ENCODE data around the gene TPP2.

The TPP2 gene

GRCh38 chr13:102593466-102593865 is 3.3 kb upstream of the TPP2 start:
- in situ Hi-C loops (cut with HindIII; ENCODE audit: low sequenced_read_pairs), result no loop called here

DNA sequence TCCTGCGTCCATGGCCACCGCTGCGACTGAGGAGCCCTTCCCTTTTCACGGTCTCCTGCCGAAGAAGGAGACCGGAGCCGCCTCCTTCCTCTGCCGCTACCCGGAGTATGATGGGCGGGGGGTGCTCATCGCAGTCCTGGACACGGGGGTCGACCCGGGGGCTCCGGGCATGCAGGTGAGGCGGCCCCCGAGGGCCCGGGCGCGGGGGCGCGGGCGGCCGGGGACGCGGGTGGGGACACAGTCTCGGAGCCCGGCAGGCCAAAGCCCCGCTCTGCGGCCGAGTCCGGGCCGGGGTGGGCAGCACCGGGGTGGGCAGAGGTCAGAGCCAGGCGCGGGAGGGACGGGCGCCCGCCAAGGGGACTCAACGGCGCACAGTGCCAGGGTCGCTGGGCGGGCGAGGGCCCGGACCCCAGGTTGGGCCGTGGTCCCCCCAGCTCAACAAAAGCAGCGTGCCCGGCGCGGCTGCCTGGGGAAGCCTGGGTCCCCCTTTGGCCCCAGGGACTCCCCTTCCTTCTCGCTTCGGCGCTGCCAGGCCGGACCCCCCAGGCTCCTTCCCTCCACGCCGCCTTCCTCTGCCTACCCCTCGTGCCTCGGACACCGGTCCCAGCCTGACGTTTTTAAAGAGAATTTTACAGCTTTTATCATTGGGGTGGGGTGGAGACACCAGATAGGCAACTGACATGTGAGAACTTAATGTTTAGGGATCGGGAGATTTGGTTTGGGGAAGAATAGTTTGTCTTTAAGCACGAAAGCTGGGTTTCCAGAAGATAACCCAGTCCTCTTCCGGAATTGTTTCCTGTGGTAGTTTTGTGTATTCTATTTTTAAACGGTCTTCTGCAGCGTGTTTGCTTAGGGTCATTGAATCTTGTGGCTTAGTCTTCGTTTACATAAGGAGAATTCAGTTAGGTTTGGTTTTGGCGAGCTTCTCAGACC is 509 bp downstream of the TPP2 start:
- in situ Hi-C loops (cut with HindIII; ENCODE audit: low sequenced_read_pairs), result no loop called here

GRCh38 chr13:102598061-102598460 is 1.3 kb downstream of the TPP2 start:
- in situ Hi-C loops (cut with HindIII; ENCODE audit: low sequenced_read_pairs), result no loop called here

GRCh38 chr13:102599426-102600012 is 2.7 kb downstream of the TPP2 start:
- in situ Hi-C loops (cut with HindIII; ENCODE audit: low sequenced_read_pairs), result no loop called here

GRCh38 chr13:102606537-102607309 is 9.9 kb downstream of the TPP2 start:
- in situ Hi-C loops (cut with HindIII; ENCODE audit: low sequenced_read_pairs), result no loop called here

DNA sequence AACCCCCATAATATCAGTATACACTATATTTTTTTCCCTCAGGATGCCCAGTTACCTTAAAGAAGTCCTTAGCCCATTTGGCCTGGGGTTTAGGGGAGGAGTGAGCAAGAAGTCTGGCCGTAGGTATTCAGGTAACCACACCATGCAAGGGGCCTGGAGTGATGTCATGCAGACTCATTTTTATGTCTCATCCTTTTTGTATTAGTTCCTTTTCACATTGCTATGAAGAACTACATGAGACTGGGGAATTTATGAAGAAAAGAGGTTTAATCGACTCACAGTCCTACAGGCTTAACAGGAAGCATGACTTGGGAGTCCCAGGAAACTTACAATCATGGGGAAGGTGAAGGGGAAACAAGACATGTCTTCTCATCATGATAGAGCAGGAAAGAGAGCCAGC is 12.2 kb downstream of the TPP2 start:
- in situ Hi-C loops (cut with HindIII; ENCODE audit: low sequenced_read_pairs), result no loop called here

- in situ Hi-C loops (cut with HindIII; ENCODE audit: low sequenced_read_pairs), result no loop called here
Measured at GRCh38 chr13:102609696-102610095, 12.9 kb downstream of the TPP2 start.

DNA sequence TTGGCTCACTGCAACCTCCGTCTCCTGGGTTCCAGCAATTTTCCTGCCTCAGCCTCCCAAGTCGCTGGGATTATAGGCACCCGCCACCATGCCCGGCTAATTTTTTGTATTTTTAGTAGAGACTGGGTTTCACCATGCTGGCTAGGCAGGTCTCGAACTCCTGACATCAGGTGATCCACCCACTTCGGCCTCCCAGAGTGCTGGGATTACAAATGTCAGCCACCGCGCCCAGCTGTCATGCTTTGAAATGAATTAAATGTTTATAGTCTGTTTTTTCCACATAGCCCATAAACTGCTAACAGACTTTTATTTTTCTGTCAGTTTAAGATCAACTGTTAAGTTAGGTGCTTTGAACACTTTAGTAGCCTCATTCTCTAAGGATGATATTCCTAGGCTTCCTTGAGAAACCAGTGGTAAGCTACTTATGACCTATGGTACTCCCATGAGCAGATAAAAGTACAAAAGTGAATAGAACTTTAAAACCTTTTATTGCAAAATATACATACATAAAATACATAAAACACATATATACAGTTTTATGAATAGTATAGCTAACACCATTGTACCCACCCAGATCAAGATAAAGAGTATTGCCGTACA is 13.6 kb downstream of the TPP2 start:
- in situ Hi-C loops (cut with HindIII; ENCODE audit: low sequenced_read_pairs), result no loop called here

GRCh38 chr13:102617697-102618350 is 21.0 kb downstream of the TPP2 start:
- in situ Hi-C loops (cut with HindIII; ENCODE audit: low sequenced_read_pairs), result no loop called here

- in situ Hi-C loops (cut with HindIII; ENCODE audit: low sequenced_read_pairs), result no loop called here
Measured at GRCh38 chr13:102620516-102620915, 23.7 kb downstream of the TPP2 start.

DNA sequence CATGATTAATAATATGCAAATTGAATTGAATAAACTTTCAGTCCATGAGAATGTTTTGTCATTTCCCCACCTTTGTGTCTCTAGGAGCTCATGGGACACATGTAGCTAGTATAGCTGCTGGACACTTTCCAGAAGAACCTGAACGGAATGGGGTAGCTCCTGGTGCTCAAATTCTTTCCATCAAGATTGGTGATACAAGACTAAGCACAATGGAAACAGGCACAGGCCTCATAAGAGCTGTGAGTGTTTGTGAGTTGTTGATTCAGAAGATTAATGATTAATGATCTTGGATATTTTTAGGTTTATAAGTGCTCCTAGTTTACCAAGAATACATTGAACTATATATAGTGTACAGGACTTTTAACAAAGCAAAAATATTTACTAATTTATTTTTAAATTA is 30.1 kb downstream of the TPP2 start:
- in situ Hi-C loops (cut with HindIII; ENCODE audit: low sequenced_read_pairs), result no loop called here

DNA sequence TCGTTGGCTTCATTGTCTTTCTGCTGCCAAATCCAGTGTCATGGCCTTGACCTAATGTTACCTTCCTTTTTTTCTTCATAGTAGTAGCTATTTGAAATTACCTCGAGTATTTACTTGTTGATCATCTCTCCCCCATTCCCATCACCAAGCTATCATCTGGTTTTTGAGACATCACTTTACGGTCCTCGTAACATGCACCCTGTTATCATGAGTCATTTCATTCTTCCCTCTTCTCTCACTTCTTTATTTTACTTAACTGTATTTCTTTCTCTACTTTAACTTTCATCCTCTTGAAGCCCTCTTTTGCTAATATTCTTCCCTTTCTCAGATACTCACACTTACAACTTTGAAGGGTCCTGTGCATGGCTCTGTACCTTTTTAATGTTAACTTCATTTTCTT is 31.8 kb downstream of the TPP2 start:
- in situ Hi-C loops (cut with HindIII; ENCODE audit: low sequenced_read_pairs), result no loop called here

DNA sequence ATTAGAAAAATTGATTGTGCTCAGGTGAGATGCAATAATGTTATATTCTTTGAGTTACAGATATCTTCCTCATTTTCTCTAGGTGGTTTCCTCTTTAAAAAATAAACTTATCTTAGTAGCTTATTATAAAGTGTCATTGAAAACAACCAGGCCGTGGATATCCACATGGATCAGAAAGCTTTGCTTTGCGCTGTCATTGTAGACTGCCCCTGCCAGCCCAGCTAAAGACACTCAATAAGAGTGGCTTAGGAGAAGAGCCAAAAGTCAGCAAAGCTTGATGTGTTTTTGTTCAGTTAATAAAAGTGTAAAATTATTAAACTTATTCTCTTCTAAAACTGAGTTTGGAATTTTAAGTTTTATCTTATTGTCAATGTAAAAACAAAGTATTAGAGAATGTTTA is 34.4 kb downstream of the TPP2 start:
- in situ Hi-C loops (cut with HindIII; ENCODE audit: low sequenced_read_pairs), result no loop called here

GRCh38 chr13:102638741-102639140 is 42.0 kb downstream of the TPP2 start:
- in situ Hi-C loops (cut with HindIII; ENCODE audit: low sequenced_read_pairs), result no loop called here

GRCh38 chr13:102642029-102642428 is 45.2 kb downstream of the TPP2 start:
- in situ Hi-C loops (cut with HindIII; ENCODE audit: low sequenced_read_pairs), result no loop called here

DNA sequence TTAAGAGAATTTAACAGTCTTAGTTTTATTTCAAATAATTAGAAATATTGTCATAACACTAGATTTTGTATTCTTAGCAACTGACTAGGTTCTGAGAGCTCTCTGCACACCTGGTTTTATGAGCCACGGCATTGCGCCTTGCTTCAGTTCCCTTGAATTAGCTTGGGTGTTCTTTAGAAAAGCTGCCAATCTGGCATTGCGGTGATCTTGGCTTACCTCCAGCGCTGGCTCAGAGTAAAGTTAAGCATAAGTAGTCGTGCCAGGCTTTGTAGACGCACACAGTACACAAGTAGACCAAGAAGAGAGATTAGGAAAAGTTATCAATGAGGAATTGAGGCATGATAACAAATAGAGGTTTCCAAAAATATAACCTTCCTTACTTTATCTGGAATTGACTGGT is 45.7 kb downstream of the TPP2 start:
- in situ Hi-C loops (cut with HindIII; ENCODE audit: low sequenced_read_pairs), result no loop called here

DNA sequence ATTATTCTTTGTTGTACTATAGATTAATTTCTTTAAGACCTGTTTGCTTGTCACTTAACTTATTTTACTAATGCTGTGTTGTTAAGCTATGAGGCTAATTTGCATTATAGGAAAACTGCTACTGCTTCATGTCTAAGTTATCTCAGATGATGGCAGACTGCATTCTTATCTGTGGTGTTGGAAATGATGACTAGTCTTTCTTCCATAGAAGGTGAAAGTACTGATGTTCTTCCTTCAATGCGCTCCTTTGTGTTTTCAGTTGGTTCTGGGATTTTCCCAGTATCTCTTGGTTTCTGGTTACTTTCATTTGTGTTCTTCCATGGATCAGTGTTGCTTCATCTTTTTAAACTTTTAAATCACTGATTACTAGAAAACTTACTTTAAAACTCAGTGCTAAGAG is 46.9 kb downstream of the TPP2 start:
- in situ Hi-C loops (cut with HindIII; ENCODE audit: low sequenced_read_pairs), result no loop called here

GRCh38 chr13:102645701-102646100 is 48.9 kb downstream of the TPP2 start:
- in situ Hi-C loops (cut with HindIII; ENCODE audit: low sequenced_read_pairs), result no loop called here

GRCh38 chr13:102648046-102648445 is 51.3 kb downstream of the TPP2 start:
- in situ Hi-C loops (cut with HindIII; ENCODE audit: low sequenced_read_pairs), result no loop called here

- in situ Hi-C loops (cut with HindIII; ENCODE audit: low sequenced_read_pairs), result no loop called here
Measured at GRCh38 chr13:102650444-102650843, 53.7 kb downstream of the TPP2 start.

- in situ Hi-C loops (cut with HindIII; ENCODE audit: low sequenced_read_pairs), result no loop called here
Measured at GRCh38 chr13:102651392-102651791, 54.6 kb downstream of the TPP2 start.
